ENCODE data around the gene TFB2M. TPM values are rescaled to one million over a fixed set of nuclear protein-coding genes. Genes with fewer than 3 reads are reported as not detected.
A peak's percentile ranks its signal among the peaks of the same experiment; 100 is the strongest.

Gene TFB2M
- total and polyA plus RNA-seq, 2 of the 13 experiments (the other 11 are each of a cell fraction or from before 2014, with no cell fraction given): 15.7 to 31.4 TPM

DNA sequence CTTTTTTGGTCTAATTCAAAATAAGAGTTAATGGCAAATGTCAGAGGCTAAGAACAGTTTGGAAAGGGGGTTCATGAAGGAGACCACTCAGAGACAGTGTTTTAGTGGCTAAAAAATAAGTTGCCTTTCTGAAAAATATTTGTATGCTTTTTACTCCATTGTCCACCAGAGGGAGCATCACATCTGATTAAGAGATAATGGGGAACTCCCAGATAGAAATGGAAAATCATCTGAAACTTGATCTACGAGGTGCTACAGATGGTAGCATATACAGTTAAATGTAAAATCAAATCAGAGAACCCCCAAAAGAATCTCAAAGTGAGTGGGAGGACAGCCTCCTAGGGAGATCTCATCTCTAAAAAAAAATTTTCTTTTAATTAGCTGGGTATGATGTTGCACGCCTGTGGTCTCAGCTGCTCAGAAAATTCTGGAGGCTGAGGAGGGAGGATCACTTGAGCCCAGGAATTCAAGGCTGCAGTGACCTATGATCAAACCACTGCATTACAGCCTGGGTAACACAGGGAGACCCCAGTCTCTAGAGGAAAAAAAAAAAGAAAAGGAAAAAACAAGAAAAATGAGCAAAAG lies 68.6 kb downstream of the TFB2M start:
- 66% methylated on average over 2 of the region's 2 CpGs for WGBS (ENCODE audit: low lambda C conversion rate)
- Histone ChIP-seq H3K79me2 (ENCODE audit: insufficient read depth, low read length) (peaks cover 2% of the 10 kb centered on the region), H3K36me3 (replicated peaks in 1 of 2; ENCODE audit: control insufficient read depth in 1 of 2, insufficient read depth in 2 of 2, low read length in 2 of 2) (0 out of 5 replicates have a peak, but pooled peaks cover 0 to 3% of the 10 kb centered on the region in 2 experiments), H3K4me2 (ENCODE audit: low read depth, low read length) (no peak overlapping the region), H4K20me1 (ENCODE audit: insufficient read depth, low read length) (no peaks in the 10 kb centered on the region), H2AFZ (ENCODE audit: low read length) (no peak overlapping the region), H3K9ac (ENCODE audit: insufficient read depth, low read depth, low read length) (no peak overlapping the region), H3K27ac (ENCODE audit: extremely low read length, insufficient read depth, low read length) (no peak overlapping the region), H3K27me3 (ENCODE audit: control insufficient read depth in 1 of 2, insufficient read depth in 2 of 2, low read length in 2 of 2) (no peaks in the 10 kb centered on the region), H3K4me3 (replicated peaks in 1 of 3; ENCODE audit: insufficient read depth in 1 of 3, low read depth in 2 of 3, low read length in 3 of 3) (no peak overlapping the region), H3K4me1 (ENCODE audit: insufficient read depth, low read length) (no peaks in the 10 kb centered on the region), H3K9me3 (ENCODE audit: low read length) (no peaks in the 10 kb centered on the region)
- DNase-seq (ENCODE audit: low spot score) (peak; percentile 72), FAIRE-seq (no peak), ATAC-seq (peak; percentile 23; the same call in 1 of the 3 replicates)
- intact Hi-C loops (cut with micrococcal nuclease; ENCODE audit: unreplicated experiment): no loop called here
- ChIA-PET CTCF (ENCODE audit: low intra/inter-chr PET ratio, low total read pairs) (interaction anchor here (0.9 to 2.3 kb wide), 4 partner anchors 32 to 257 kb away, joined by 3 to 10 read pairs (median 6); no protein-coding TSS in a partner anchor), POLR2A (no interaction called here)
- no TSS peak for BruUV-seq (replicated peaks)
- in situ Hi-C loops (cut with HindIII; ENCODE audit: extremely low pct_ligation_motif_present, low pct_unique_long_range_greater_than_20kb): loop anchor here (25.0 kb wide), 1 partner anchor 1335 kb away; the partner anchor contains the start of gene KIF26B
- no peak for TF ChIP-seq WIZ (CRISPR knock-in tag; IDR thresholded peaks at IDR 0.05)
- no peak for TF ChIP-seq PHF8 (CRISPR knock-in tag; IDR thresholded peaks at IDR 0.05)
- no peak for TF ChIP-seq ZNF616 (CRISPR knock-in tag; IDR thresholded peaks at IDR 0.05; ENCODE audit: low read depth)
- TF ChIP-seq, protein P1, sequence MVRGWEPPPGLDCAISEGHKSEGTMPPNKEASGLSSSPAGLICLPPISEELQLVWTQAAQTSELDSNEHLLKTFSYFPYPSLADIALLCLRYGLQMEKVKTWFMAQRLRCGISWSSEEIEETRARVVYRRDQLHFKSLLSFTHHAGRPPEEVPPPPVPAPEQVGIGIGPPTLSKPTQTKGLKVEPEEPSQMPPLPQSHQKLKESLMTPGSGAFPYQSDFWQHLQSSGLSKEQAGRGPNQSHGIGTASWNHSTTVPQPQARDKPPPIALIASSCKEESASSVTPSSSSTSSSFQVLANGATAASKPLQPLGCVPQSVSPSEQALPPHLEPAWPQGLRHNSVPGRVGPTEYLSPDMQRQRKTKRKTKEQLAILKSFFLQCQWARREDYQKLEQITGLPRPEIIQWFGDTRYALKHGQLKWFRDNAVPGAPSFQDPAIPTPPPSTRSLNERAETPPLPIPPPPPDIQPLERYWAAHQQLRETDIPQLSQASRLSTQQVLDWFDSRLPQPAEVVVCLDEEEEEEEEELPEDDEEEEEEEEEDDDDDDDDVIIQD (CRISPR knock-in tag; IDR thresholded peaks at IDR 0.05; ENCODE audit: low read depth): 0 out of 2 replicates have a peak, but pooled peaks have one; percentile 33
- no peak for TF ChIP-seq YEATS4 (CRISPR knock-in tag; IDR thresholded peaks at IDR 0.05; ENCODE audit: borderline replicate concordance)
- no peak for TF ChIP-seq ZNF781 (CRISPR knock-in tag; IDR thresholded peaks at IDR 0.05; ENCODE audit: borderline replicate concordance, not compliant biosample characterization)
- no peak for TF ChIP-seq JARID2 (CRISPR knock-in tag; IDR thresholded peaks at IDR 0.05; ENCODE audit: insufficient replicate concordance)
- TF ChIP-seq, protein P2, sequence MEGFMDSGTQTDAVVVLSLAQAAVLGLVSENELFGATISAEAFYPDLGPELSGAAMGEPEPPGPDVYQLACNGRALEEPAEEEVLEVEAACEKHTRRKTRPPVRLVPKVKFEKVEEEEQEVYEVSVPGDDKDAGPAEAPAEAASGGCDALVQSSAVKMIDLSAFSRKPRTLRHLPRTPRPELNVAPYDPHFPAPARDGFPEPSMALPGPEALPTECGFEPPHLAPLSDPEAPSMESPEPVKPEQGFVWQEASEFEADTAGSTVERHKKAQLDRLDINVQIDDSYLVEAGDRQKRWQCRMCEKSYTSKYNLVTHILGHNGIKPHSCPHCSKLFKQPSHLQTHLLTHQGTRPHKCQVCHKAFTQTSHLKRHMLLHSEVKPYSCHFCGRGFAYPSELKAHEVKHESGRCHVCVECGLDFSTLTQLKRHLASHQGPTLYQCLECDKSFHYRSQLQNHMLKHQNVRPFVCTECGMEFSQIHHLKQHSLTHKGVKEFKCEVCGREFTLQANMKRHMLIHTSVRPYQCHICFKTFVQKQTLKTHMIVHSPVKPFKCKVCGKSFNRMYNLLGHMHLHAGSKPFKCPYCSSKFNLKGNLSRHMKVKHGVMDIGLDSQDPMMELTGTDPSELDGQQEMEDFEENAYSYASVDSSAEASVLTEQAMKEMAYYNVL (CRISPR knock-in tag; IDR thresholded peaks at IDR 0.05; ENCODE audit: borderline replicate concordance): no peak
- no peak for TF ChIP-seq GATAD2A (CRISPR knock-in tag; IDR thresholded peaks at IDR 0.05)
- no peak for TF ChIP-seq FOXM1 (CRISPR knock-in tag; IDR thresholded peaks at IDR 0.05)
- TF ChIP-seq STAG1 (CRISPR knock-in tag; IDR thresholded peaks at IDR 0.05): peak; percentile 66
- peak; percentile 69 for TF ChIP-seq SMC3 (IDR thresholded peaks at IDR 0.05; ENCODE audit: low read length)
- TF ChIP-seq, protein P3, sequence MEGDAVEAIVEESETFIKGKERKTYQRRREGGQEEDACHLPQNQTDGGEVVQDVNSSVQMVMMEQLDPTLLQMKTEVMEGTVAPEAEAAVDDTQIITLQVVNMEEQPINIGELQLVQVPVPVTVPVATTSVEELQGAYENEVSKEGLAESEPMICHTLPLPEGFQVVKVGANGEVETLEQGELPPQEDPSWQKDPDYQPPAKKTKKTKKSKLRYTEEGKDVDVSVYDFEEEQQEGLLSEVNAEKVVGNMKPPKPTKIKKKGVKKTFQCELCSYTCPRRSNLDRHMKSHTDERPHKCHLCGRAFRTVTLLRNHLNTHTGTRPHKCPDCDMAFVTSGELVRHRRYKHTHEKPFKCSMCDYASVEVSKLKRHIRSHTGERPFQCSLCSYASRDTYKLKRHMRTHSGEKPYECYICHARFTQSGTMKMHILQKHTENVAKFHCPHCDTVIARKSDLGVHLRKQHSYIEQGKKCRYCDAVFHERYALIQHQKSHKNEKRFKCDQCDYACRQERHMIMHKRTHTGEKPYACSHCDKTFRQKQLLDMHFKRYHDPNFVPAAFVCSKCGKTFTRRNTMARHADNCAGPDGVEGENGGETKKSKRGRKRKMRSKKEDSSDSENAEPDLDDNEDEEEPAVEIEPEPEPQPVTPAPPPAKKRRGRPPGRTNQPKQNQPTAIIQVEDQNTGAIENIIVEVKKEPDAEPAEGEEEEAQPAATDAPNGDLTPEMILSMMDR (CRISPR knock-in tag; IDR thresholded peaks at IDR 0.05): peak; percentile 65
- no peak for TF ChIP-seq SRF (IDR thresholded peaks at IDR 0.05; ENCODE audit: low read depth, low read length)
- TF ChIP-seq ESRRA (CRISPR knock-in tag; IDR thresholded peaks at IDR 0.05; ENCODE audit: low read depth): no peak
- TF ChIP-seq, protein P4, sequence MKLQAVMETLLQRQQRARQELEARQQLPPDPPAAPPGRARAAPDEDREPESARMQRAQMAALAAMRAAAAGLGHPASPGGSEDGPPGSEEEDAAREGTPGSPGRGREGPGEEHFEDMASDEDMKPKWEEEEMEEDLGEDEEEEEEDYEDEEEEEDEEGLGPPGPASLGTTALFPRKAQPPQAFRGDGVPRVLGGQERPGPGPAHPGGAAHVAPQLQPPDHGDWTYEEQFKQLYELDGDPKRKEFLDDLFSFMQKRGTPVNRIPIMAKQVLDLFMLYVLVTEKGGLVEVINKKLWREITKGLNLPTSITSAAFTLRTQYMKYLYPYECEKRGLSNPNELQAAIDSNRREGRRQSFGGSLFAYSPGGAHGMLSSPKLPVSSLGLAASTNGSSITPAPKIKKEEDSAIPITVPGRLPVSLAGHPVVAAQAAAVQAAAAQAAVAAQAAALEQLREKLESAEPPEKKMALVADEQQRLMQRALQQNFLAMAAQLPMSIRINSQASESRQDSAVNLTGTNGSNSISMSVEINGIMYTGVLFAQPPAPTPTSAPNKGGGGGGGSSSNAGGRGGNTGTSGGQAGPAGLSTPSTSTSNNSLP (IDR thresholded peaks at IDR 0.05; ENCODE audit: low read depth, low read length): peak; percentile 76; the same call in 1 of the 2 replicates
- TF ChIP-seq ARNTL (CRISPR knock-in tag; IDR thresholded peaks at IDR 0.05): no peak
- TF ChIP-seq ZMAT3 (CRISPR knock-in tag; conservative IDR thresholded peaks at IDR 0.05): no peak
